ENCODE data around the gene HNRNPUL1. TPM values are rescaled to one million over a fixed set of nuclear protein-coding genes. Genes with fewer than 3 reads are reported as not detected.
"Not testable (repeated sequence)": the region's sequence is repeated elsewhere in the genome, so short reads cannot be mapped to it uniquely, and the experiment has no call there.

HNRNPUL1 gene
- 100 to 1,000 TPM; 258 to 262 TPM for total RNA-seq

DNA sequence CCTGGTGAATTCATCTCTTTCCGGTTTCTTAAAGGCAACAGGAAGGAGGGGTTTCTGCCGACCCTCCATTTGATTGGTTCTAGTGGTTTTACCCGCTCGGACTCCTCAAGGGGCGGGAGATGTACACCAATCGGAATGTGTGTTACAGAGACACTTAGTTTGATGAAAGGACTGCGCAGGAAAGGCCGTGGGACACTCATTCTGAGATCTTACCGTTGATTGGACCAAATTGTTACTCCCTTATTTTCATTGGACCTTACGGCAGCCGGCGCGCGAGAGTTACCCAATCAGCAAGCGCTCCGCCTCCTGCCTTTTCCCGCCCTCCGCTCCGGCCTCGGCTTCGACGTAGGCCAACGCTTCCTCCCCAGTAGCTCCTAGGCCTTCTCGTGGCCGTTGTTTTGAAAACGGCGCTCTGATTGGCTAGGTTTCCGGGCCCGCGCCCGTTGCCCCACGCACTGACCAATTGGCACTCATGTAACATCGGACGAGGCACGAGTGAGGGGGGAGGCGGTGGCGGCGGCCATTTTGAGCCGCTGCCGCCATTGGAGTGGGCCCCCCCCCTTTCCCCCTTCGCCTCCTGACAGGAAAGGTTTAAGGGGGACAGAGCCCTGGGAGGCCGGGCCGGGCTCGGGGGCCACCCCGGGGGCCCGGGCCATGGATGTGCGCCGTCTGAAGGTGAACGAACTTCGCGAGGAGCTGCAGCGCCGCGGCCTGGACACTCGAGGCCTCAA is at the start of gene HNRNPUL1:
Gene HNRNPUL1 (plus strand): TSS at position 523 of the 731 bp plus-strand sequence. CDS start 132 bp downstream, at position 655.
- POLR2A ChIA-PET, result interaction anchor here (0.6 to 4.6 kb wide), 14 partner anchors 13 to 1828 kb away, joined by 3 to 52 read pairs (median 4); partner anchors contain the start of genes B9D2 and RPS16
- CTCF ChIA-PET, result interaction anchor here (0.9 to 7.4 kb wide), 12 partner anchors 15 to 289 kb away, joined by 3 to 67 read pairs (median 7); partner anchors contain the start of gene CCDC97

DNA sequence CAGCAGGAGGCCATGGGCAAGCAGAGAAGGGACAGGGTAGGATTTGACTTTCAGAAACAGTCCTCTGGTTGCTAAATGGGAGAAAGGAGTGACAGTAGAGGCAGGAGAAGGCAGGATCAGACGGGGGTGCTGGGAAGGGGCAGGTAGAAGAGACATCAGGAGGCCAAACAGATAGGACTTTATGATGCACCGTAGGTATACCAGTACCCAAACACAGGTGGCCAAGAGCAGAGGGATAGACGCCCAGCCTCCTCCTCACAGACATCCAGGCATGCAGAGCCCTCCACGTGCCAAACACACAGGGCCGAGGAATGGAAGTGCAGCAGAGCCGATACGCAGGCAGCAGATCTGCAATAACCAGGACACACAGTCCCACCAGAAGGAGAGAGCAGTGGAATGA is 46.4 kb upstream of the HNRNPUL1 start:
- ChIA-PET CTCF (no interaction called here), POLR2A (interaction anchor here (0.6 kb wide), 1 partner anchor 131 kb away, joined by 6 read pairs; no protein-coding TSS in a partner anchor)

DNA sequence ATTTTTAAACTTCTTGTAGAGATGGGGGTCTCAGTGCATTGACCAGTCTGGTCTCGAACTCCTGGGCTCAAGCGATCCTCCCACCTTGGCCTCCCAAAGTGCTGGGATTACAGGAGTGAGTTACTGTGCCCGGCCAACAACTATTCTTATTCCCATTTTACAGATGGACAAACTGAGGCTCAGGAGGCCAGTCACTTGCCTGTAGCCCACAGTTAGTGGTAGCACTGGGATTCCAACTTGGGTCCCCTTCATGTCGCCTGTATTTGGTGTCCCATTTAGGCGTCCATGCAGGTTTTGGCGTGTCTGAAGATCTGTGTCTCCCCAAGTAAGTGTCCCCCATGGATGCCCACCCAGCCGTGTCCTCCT is 45.9 kb upstream of the HNRNPUL1 start:
- CTCF ChIA-PET, result interaction anchor here (0.6 kb wide), 1 partner anchor 85 kb away, joined by 3 read pairs; no protein-coding TSS in a partner anchor
- POLR2A ChIA-PET, result no interaction called here

DNA sequence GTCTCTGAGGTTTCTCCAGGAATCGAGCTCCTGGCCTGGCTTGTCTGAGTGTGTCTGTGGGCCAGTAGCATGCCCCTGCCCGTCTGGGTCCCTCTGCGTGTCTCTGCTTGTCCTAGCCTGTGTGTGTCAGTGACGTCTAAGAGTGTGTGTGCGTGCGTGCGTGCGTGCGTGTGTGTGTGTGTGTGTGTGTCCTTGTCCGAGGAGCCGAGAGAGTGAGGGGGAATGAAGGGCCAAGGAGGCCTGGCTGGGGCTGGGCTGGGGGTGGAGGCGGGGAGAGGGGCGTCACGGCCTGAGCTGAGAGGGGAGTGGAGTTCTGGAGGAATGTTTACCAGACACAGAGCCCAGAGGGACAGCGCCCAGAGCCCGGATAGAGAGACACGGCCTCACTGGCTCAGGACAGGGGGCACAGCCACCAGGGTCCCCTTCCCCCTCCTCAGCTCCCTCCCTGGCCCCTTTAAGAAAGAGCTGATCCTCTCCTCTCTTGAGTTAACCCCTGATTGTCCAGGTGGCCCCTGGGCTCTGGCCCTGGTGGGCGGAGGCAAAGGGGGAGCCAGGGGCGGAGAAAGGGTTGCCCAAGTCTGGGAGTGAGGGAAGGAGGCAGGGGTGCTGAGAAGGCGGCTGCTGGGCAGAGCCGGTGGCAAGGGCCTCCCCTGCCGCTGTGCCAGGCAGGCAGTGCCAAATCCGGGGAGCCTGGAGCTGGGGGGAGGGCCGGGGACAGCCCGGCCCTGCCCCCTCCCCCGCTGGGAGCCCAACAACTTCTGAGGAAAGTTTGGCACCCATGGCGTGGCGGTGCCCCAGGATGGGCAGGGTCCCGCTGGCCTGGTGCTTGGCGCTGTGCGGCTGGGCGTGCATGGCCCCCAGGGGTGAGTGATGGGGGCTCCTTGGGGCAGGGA is 45.3 kb upstream of the HNRNPUL1 start, which contains the start of gene AXL:
Gene AXL (plus strand): TSS at position 609 of the 893 bp plus-strand sequence. CDS start 170 bp downstream, at position 779.
- ChIA-PET POLR2A (no interaction called here), CTCF (interaction anchor here (0.6 to 1.7 kb wide), 2 partner anchors 14 to 84 kb away, joined by 3 to 4 read pairs; no protein-coding TSS in a partner anchor)

DNA sequence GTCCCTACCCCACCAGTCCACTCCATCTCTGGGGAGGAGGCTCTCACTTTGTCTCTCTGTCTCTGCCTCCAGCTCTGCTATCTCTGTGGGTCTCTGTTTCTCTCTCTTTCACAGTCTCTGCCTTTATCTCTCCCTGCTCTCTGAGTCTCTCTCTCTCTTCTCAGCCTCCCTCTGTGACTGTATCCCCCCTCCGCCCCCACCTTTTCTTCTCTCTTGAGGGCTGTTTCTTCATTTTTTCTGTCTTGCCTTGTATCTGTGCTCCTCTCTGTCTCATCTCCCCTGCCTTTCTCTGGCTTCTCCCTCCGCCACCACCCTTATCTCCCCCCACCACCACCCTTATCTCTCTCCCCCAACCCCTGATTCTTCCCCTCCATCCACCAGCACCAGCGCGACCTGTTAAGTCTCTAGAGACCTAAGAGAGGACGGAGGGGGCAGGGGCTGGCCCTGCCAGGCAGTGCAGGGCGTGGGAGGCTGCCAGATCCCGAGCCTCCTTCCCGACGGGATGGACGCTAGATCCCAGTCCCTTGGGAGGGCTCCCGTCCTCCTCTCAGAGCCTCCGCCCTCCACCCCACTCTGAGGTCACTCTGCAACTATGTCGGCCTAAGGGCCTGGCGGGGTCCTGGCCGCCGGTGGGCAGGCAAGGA is 44.1 kb upstream of the HNRNPUL1 start:
- CTCF ChIA-PET, result interaction anchor here (1.1 to 1.7 kb wide), 2 partner anchors 15 to 17 kb away, joined by 4 read pairs; no protein-coding TSS in a partner anchor
- POLR2A ChIA-PET, result no interaction called here

DNA sequence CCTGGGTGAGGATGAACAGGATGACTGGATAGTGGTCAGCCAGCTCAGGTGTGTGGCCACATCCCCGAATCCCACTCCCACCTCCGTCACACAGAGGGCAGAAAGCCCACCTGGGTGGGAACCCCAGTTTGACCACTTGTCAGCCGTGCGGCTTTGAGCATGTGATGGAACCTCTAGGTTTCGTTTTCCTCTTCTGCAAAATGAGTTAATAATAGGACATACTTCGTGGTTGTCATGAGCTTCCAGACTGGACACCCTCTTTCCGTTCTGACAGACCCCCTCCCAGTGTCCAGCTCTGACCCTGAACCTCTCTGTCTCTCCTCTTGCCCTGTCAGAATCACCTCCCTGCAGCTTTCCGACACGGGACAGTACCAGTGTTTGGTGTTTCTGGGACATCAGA is 43.4 kb upstream of the HNRNPUL1 start:
- ChIA-PET POLR2A (no interaction called here), CTCF (interaction anchor here (0.6 to 1.7 kb wide), 3 partner anchors 16 to 1126 kb away, joined by 4 read pairs; no protein-coding TSS in a partner anchor)

DNA sequence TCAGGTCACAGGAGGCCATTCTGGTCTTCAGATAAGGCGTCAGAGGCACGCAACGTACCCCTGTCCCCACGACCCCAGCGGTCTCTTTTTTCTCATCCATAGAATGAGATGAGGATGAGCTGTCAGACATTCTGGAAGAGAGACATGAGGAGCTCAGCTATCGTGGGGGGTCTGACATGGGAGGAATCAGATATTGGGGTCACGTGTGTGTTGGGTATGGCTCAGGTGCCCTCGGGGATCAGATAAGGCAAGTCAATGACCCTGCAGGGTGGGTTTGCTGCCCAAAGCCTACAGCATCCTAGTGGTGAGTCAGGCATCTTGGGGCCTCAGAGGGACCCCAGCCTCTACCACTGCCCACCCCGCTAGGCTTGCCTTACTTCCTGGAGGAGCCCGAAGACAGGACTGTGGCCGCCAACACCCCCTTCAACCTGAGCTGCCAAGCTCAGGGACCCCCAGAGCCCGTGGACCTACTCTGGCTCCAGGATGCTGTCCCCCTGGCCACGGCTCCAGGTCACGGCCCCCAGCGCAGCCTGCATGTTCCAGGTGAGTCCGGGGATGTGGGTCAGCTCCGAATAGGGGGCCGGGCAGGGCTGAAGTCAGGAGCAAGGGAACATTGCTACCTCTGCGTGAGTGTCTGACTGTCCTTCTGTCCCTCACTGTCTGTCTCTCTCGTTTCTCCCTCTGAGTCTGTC is 42.5 kb upstream of the HNRNPUL1 start:
- ChIA-PET CTCF (interaction anchor here (0.6 to 1.1 kb wide), 2 partner anchors 15 to 1125 kb away, joined by 4 read pairs; no protein-coding TSS in a partner anchor), POLR2A (no interaction called here)

DNA sequence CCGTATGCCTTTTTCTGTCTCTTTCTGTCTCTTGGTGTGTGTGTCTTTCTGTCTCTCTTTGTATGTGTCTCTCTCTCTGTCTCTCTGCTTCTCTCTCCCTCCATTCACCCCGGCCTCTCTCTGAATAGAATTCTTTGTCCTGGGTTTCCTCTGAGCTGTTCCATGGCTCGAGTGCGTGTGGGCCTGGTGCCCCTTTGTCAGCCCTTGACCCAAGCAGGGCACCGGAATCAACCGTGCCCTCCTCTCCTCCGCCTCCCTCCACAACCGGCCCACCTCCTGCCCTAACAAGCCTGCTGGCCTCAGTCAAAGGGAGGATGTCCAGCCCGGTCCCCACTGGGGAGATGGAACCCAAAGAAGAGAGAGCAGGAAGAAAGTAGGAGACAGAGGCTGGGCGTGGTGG is 41.9 kb upstream of the HNRNPUL1 start:
- POLR2A ChIA-PET, result no interaction called here
- CTCF ChIA-PET, result no interaction called here

DNA sequence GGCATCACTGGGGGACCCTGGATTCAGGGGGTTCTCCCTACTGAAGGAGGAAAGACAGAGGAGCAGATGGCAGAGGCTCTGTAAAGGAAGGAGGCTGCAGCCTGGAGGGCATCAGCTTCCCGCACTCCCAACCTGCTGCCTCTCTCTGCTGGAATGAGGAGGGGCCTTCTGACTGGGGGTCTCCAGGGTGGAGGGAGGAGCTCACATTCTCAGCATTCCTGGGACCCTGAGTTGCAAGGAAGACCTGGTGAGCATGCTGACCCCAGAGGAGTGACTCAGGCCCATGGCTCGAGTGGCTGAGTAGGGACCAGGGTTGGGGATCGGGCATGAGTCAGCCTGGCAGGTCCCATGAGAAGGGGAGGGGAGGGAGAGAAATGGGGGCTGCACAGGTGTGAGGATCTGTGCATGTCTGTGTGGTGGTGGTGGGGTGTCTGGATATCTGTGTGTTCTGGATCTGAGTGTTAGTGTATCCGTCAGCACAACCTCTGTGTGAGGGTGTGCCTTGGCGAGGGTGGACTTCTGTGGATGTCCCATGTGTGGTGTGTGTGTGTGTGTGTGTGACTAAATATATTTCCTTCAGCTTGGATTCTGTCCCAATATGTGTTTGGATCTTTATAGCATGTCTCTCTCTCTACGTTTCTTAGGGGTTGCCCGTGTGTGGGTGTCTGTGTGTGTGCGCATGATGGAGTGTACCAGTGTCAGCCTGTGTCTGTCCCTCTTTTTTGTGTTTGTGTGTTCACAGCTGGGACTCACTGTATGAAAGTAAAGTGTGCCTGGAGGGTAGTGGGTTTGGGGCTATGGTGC is 40.5 kb upstream of the HNRNPUL1 start:
- CTCF ChIA-PET, result interaction anchor here (0.9 to 1.6 kb wide), 2 partner anchors 19 to 340 kb away, joined by 3 to 4 read pairs; no protein-coding TSS in a partner anchor
- POLR2A ChIA-PET, result no interaction called here

DNA sequence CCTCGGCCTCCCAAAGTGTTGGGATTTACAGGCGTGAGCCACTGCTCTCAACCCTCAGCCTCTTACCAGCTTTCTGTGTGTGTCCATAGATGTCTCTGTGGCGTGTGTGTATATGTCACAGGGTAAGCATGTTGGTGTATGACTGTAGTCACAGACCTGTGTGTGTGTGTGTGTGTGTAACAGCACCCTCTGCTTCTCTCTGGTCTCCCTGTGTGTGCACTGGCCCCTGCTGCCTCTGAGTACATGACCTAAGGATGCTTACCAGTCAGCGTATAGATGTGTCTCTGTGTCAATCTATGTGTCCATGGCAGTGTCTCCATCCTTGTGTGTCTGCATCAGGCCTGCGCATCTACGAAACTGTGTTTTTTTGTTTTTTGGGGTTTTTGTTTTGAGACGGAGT is 39.5 kb upstream of the HNRNPUL1 start:
- CTCF ChIA-PET, result interaction anchor here (0.9 to 1.9 kb wide), 4 partner anchors 20 to 339 kb away, joined by 3 to 5 read pairs (median 4); no protein-coding TSS in a partner anchor
- POLR2A ChIA-PET, result no interaction called here

DNA sequence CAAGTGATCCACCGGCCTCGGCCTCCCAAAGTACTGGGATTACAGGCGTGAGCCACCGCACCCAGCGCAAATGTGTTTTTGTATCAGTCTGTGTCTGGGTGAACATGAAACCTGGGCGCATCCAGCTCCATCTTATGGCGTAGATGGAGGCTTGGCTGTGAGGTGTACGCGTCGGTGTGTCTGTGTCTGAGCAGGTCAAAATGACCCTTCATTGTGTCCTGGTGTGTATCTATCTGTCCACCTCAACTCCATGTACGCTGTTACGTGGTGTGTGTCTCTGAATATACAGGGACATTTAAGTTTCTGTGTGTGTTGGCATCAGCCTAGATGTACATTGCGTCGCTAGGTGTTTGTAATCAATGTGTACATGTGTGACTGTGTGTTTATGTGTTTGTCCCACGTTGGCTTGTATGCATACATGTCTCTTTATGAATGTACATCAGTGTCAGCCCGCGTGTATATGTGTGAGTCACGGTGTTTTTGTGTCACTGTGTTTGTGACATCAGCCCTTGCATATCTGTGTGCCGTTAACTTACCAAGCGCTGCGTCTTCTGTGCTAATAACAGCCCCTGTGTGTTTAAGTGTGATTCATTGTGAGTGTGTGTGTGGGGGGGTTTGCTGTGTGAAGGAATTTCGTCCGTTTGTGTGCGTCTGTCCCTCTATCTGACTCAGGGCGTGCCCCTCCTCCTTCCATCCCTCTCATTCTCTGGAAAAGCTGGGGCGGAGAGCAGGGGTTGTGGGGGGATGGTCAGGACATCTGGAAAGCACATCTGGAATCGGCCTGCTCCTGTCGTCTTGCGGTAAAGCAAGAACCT is 38.7 kb upstream of the HNRNPUL1 start:
- POLR2A ChIA-PET, result interaction anchor here (1.1 to 1.5 kb wide), 2 partner anchors 38 to 83 kb away, joined by 3 to 10 read pairs; partner anchors contain the start of gene HNRNPUL1
- CTCF ChIA-PET, result interaction anchor here (1.0 to 1.9 kb wide), 4 partner anchors 22 to 338 kb away, joined by 3 to 5 read pairs (median 4); partner anchors contain the start of gene HNRNPUL1

DNA sequence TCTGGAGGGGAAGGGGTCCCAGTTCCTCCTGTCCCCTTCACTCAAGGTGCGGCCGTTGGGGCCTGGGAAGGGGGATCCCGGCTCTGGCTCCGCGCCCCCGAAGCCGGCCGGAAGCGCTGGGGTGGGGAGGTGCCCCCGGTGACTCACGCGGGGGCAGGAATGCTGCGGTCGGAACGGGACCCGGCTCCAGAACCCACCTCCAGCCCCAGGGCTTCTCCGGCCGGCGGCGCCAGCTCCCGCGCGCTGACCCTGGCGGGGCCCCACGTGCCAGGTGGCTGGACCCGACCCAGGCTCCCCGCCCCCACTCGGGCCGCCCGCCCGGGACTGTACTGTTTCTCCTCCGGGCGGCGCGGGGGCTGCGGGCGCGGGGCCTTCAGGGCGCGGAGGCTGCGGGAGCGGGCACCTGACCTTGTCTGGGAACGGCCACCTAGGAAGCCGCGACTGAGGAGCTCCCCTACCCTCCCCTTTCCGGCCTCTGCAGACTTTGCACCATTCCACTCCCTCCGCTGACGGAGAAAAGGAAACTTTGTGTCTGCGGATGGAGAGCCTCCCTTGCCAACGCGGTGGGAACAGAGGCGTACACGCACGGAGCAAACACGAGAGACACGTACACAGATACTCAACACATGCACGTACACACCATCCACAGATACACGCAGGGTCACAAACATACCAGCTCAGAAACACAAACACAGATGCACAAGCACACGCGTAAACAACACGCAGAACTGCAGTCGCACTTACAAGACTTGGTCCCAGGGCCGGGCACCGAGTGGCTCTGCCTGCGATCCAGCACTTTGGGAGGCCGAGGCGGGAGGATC is 37.9 kb upstream of the HNRNPUL1 start:
- CTCF ChIA-PET, result interaction anchor here (0.6 to 1.9 kb wide), 3 partner anchors 22 to 105 kb away, joined by 3 to 5 read pairs (median 5); partner anchors contain the start of gene HNRNPUL1

DNA sequence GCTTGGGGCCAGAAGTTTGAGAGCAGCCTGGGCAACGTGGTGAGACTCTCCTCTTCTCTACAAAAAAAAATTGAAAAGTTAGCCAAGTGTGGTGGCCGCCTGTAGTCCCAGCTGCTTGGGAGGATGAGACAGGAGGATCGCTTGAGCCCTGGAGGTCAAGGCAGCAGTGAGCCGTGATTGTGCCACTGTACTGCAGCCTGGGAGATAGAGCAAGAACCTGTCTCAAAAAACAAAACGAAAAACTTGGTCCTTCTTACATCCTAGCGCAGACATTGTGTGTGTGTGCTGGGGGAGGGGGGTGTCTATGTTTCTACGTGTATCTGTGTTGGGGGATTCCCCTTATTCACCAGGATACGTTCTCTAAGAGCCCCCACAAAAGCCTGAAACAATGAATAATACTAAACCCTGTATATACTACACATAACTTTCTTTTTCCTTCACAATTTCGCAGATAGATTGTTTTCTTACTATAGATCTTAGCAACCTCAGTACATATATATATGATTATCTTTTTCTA is 37.2 kb upstream of the HNRNPUL1 start:
- CTCF ChIA-PET, result interaction anchor here (0.6 to 1.9 kb wide), 3 partner anchors 23 to 104 kb away, joined by 3 to 5 read pairs (median 5); partner anchors contain the start of gene HNRNPUL1
- POLR2A ChIA-PET, result interaction anchor here (1.5 kb wide), 1 partner anchor 37 kb away, joined by 10 read pairs; the partner anchor contains the start of gene HNRNPUL1

More for the DNA sequence above, 37.9 kb upstream of the HNRNPUL1 start:
- POLR2A ChIA-PET, result interaction anchor here (1.1 to 1.5 kb wide), 2 partner anchors 38 to 82 kb away, joined by 3 to 10 read pairs; partner anchors contain the start of gene HNRNPUL1

DNA sequence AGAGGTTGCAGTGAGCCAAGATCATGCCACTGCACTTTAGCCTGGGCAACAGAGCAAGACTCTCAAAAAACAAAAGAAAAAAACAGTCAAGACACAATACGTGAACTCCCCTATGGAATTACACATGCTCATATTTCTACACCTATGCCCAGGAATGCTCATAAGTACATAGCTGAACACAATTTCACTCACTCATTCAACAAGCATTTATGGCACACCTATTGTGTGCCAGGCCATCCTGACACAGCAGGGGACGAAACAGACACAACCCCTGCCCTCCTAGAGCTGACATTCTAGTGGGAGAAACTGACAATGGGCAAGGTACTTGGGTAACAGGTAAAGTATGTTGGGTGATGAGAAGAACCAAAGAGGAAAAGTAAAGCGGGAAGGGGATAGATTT is 35.7 kb upstream of the HNRNPUL1 start:
- POLR2A ChIA-PET, result no interaction called here

DNA sequence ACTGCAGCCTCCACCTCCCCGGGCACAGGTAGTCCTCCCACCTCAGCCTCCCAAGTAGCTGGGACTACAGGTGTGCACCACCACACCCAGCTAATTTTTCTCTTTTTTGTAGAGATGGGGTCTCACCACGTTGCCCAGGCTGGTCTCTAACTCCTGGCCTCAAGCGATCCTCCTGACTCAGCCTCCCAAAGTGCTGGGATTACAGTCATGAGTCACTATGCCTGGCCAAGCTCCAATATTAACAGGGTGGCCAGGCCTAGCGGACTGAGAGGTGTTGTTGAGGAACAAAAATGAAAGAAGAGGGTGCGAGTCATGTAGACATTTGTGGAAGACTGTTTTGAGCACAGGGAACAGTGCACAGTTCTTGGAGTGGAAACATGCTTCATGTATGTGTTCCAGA is 34.8 kb upstream of the HNRNPUL1 start:
- CTCF ChIA-PET, POLR2A ChIA-PET: not testable (repeated sequence)

More for the DNA sequence above, 35.7 kb upstream of the HNRNPUL1 start:
- CTCF ChIA-PET, result interaction anchor here (0.6 to 1.2 kb wide), 2 partner anchors 24 to 57 kb away, joined by 3 to 4 read pairs; no protein-coding TSS in a partner anchor
